Chondrocyte (in vitro differentiated cells): ENCODE data around the gene HIF1AN. TPM values are rescaled to one million over a fixed set of nuclear protein-coding genes. Genes with fewer than 3 reads are reported as not detected.

Experiments
- DNase-seq: peaks from one replicate; pipeline ENCODE4 v3.0.0; 2021; ENCODE audit warnings: mixed read lengths, low spot score
- H3K27ac Mint-ChIP-seq: one replicate; pipeline ENCODE4 v1.8.0; 2021; ENCODE audit warnings: mild to moderate bottlenecking, moderate library complexity, mixed read lengths; ENCODE audit not compliant: unreplicated experiment
- H3K27me3 Mint-ChIP-seq: 2 replicates; pipeline ENCODE4 v1.8.0; 2021; ENCODE audit warnings: low read depth, mixed read lengths
- H3K36me3 Mint-ChIP-seq: 2 replicates; pipeline ENCODE4 v1.8.0; 2021; ENCODE audit warnings: low read depth, mixed read lengths
- H3K4me1 Mint-ChIP-seq: 2 replicates; pipeline ENCODE4 v1.8.0; 2021; ENCODE audit warnings: low read depth, mild to moderate bottlenecking, mixed read lengths
- H3K4me3 Mint-ChIP-seq: one replicate; pipeline ENCODE4 v1.8.0; 2021; ENCODE audit warnings: mild to moderate bottlenecking, moderate library complexity, mixed read lengths; ENCODE audit not compliant: unreplicated experiment
- H3K9me3 Mint-ChIP-seq: 2 replicates; pipeline ENCODE4 v1.8.0; 2021; ENCODE audit warnings: low read depth, mixed read lengths
- CTCF ChIP-seq: fragments of 200-600 bp; sonication (generic); IDR thresholded peaks from 2 replicates; pipeline ENCODE4 v1.5.0; 2021; ENCODE audit warnings: antibody characterized with exemption, mild to moderate bottlenecking, moderate library complexity
- total RNA-seq: library from RNA; stranded (reverse); gene quantifications from 3 replicates; pipeline ENCODE4 v1.2.1, GENCODE V29; 2021

HIF1AN gene
- total RNA-seq, 1 donor from 2014 or later: 43.1 TPM

GRCh38 chr10:100498059-100498458 is 37.7 kb upstream of the HIF1AN start:
- no peaks in the 10 kb centered on the region for H3K27me3 Mint-ChIP-seq
- no peak for TF ChIP-seq CTCF
- H3K36me3 Mint-ChIP-seq: peaks cover 29% of the 10 kb centered on the region
- no peak overlapping the region for H3K4me3 Mint-ChIP-seq
- H3K27ac Mint-ChIP-seq: no peak overlapping the region
- no peaks in the 10 kb centered on the region for H3K9me3 Mint-ChIP-seq
- no peak for DNase-seq
- no peaks in the 10 kb centered on the region for H3K4me1 Mint-ChIP-seq

GRCh38 chr10:100501423-100501822 is 34.3 kb upstream of the HIF1AN start:
- no peaks in the 10 kb centered on the region for H3K27me3 Mint-ChIP-seq
- H3K36me3 Mint-ChIP-seq: peaks cover 25% of the 10 kb centered on the region
- H3K27ac Mint-ChIP-seq: no peak overlapping the region
- peaks cover 12% of the 10 kb centered on the region for H3K4me1 Mint-ChIP-seq
- no peak for DNase-seq
- no peak for TF ChIP-seq CTCF
- no peaks in the 10 kb centered on the region for H3K9me3 Mint-ChIP-seq
- H3K4me3 Mint-ChIP-seq: no peak overlapping the region

DNA sequence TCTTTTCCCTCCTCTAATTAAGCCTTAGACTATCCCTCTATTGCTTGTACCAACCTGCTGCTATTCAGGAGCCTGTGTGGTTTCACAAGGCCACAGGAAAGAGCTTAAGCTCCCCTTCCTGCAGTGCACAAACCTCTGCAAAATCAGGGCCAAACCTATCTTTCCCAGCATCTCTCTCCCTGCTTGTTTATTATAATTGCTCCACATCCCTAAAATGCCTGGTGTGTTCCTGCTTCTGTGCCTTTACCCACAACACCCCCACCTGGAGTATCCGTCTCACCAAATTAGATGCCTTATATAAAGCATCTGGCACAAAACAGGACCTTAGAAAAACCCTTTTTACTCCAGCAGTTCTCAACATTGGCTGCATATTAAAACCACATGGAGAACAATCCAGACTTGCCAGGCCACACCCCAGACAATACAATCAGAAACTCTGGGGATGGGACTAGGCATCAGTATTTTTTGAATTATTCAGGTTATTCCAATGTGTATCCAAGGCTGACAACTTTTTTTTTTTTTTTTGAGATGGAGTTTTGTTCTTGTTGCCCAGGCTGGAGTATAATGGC is 32.7 kb upstream of the HIF1AN start:
- Mint-ChIP-seq H3K27ac (no peak overlapping the region), H3K4me1 (peaks cover 15% of the 10 kb centered on the region), H3K4me3 (no peak overlapping the region), H3K36me3 (peaks cover 23% of the 10 kb centered on the region), H3K27me3 (no peaks in the 10 kb centered on the region), H3K9me3 (no peaks in the 10 kb centered on the region)
- no peak for DNase-seq
- no peak for TF ChIP-seq CTCF

- H3K4me1 Mint-ChIP-seq: peaks cover 15% of the 10 kb centered on the region
- H3K27me3 Mint-ChIP-seq: no peaks in the 10 kb centered on the region
- TF ChIP-seq CTCF: no peak
- H3K27ac Mint-ChIP-seq: peak overlapping the region; percentile 62
- H3K9me3 Mint-ChIP-seq: no peaks in the 10 kb centered on the region
- DNase-seq: no peak
- H3K4me3 Mint-ChIP-seq: no peak overlapping the region
- H3K36me3 Mint-ChIP-seq: peaks cover 20% of the 10 kb centered on the region
These were observed 31.6 kb upstream of the HIF1AN start for GRCh38 chr10:100504096-100504495.

- no peak for TF ChIP-seq CTCF
- Mint-ChIP-seq H3K4me3 (no peak overlapping the region), H3K36me3 (peaks cover 17% of the 10 kb centered on the region), H3K9me3 (no peaks in the 10 kb centered on the region), H3K27ac (no peak overlapping the region), H3K27me3 (no peaks in the 10 kb centered on the region), H3K4me1 (peaks cover 15% of the 10 kb centered on the region)
- no peak for DNase-seq
These were observed 30.6 kb upstream of the HIF1AN start for GRCh38 chr10:100505164-100505563.
